GM10248 (cell line): ENCODE data around the gene LRRIQ4.

Experiments used
- CTCF ChIA-PET: fragments of 300-600 bp; sonication (Branson Sonifier 250); formaldehyde crosslinking; extraction: SDS; loops from one replicate; lab custom pipeline; 2021; ENCODE audit warnings: antibody characterized with exemption; lab: Yijun Ruan, JAX
- POLR2A ChIA-PET: fragments of 350-650 bp; sonication (Branson Sonifier 250); formaldehyde crosslinking; extraction: SDS; loops from one replicate; lab custom pipeline; 2020; ENCODE audit warnings: antibody characterized with exemption; lab: Yijun Ruan, JAX
- DNase-seq: peaks from one replicate; pipeline ENCODE4 v3.0.0; 2012; ENCODE audit errors: extremely low spot score
- CTCF ChIP-seq: IDR thresholded peaks from 2 replicates; pipeline ENCODE4 v1.5.1; 2012; ENCODE audit warnings: mild to moderate bottlenecking, low read depth; ENCODE audit errors: extremely low read depth, missing control alignments, control extremely low read depth

LRRIQ4 gene

GRCh38 chr3:169847896-169848295 lies 35.2 kb downstream of the LRRIQ4 start:
- POLR2A ChIA-PET: no interaction called here
- CTCF ChIA-PET: interaction anchor here (1.4 kb wide), 1 partner anchor 14 kb away, joined by 6 read pairs; no protein-coding TSS in a partner anchor
- no peak for DNase-seq
- no peak for TF ChIP-seq CTCF

DNA sequence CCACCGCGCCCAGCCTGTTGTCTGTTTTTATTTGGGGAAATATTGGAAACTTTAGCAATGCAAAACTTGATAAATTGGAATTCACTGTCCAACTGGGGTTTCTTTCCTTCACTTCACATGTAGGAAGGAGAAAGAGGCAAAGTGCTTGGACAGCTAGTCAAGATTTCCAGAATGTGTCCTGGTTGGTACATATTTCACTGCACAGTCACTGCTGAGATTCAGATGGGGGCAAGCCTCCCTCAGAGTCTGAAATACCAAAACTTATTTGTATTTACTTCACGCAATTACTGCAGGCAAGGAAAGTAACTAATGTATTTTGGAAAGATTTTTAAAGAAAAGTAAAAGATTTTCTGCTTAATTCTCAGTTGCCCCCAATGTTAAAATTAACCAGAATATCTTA lies 36.1 kb downstream of the LRRIQ4 start:
- no peak for DNase-seq
- ChIA-PET CTCF (interaction anchor here (1.4 kb wide), 1 partner anchor 14 kb away, joined by 6 read pairs; no protein-coding TSS in a partner anchor), POLR2A (no interaction called here)
- no peak for TF ChIP-seq CTCF

- ChIA-PET POLR2A (no interaction called here), CTCF (interaction anchor here (1.2 to 1.8 kb wide), 3 partner anchors 10 to 15 kb away, joined by 3 to 4 read pairs (median 4); no protein-coding TSS in a partner anchor)
- no peak for TF ChIP-seq CTCF
- DNase-seq: no peak
Measured at GRCh38 chr3:169850618-169851017, 37.9 kb downstream of the LRRIQ4 start.

DNA sequence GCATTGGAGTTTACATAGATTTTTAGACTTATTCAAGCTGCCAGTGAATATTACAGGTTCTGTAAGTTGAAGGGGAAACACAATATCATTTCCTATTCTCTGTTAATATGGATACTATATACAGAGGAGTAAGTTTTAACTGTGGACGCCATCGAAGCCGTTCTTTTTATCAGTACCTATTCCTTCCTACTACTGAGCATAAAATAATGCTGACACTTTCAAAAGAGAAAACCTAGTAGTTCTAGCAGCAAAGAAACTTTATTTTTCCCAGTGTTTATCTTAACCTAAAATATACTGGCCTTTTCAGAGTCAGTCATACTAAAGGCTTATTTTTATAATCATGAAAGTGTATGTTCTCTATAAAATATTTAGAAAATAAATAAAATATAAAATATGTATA lies 42.8 kb downstream of the LRRIQ4 start:
- ChIA-PET POLR2A (no interaction called here), CTCF (no interaction called here)
- DNase-seq: no peak
- TF ChIP-seq CTCF: no peak

GRCh38 chr3:169857811-169858210 lies 45.1 kb downstream of the LRRIQ4 start:
- CTCF ChIA-PET: interaction anchor here (1.8 kb wide), 1 partner anchor 53 kb away, joined by 4 read pairs; the partner anchor contains the start of gene SAMD7
- POLR2A ChIA-PET: no interaction called here
- no peak for TF ChIP-seq CTCF

DNA sequence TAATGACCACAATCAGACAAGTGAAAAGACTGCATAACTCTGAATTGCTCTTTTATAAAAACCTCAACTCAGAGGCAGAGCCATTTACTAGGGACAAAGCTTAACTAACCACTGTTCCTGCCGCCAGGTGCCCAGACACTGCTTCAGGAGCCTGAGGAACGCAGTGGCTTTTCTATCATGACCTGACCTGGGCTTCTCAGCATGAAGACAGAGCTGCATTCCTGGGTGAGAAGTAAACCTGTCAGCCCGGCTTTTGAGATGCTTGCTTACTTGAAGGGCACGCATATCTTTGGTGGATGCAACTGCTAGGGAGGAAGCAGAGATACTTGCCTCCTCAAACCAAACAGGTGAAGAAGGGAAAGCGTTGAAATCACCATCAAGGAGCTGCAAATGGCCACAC lies 49.2 kb downstream of the LRRIQ4 start:
- CTCF ChIA-PET: interaction anchor here (0.6 to 4.3 kb wide), 15 partner anchors 11 to 951 kb away, joined by 3 to 17 read pairs (median 6); partner anchors contain the start of gene SEC62
- no peak for TF ChIP-seq CTCF
- DNase-seq: no peak
- POLR2A ChIA-PET: no interaction called here

More at GRCh38 chr3:169857811-169858210, 45.1 kb downstream of the LRRIQ4 start:
- no peak for DNase-seq
